ENCODE data around the gene ZC3H18.

- TF ChIP-seq SUZ12 (IDR thresholded peaks at IDR 0.05; ENCODE audit: extremely low read depth, insufficient read depth, insufficient read length): no peak
- TF ChIP-seq YY1 (IDR thresholded peaks at IDR 0.05; ENCODE audit: insufficient read depth, insufficient read length): no peak
These were observed 29.0 kb downstream of the ZC3H18 start for GRCh38 chr16:88599092-88599733.
